Neutrophil (primary cell): ENCODE results near the gene TFDP2.

Experiments used
- H3K27ac ChIP-seq: fragments of 200-600 bp; sonication (generic); 2 replicates; pipeline ENCODE4 v1.5.1; 2016; ENCODE audit warnings: mild to moderate bottlenecking, moderate library complexity
- H3K27me3 ChIP-seq: fragments of 200-600 bp; sonication (generic); 2 replicates; pipeline ENCODE4 v1.6.0; 2016; ENCODE audit warnings: mild to moderate bottlenecking
- H3K36me3 ChIP-seq: fragments of 200-600 bp; sonication (generic); 2 replicates; pipeline ENCODE4 v1.5.1; 2017
- H3K4me1 ChIP-seq, 2 experiments: fragments of 200-600 bp in 1 of 2; sonication (generic) in 1 of 2; 1 replicate in 1 of 2; 2 replicates in 1 of 2; pipeline versions ENCODE4 v1.5.1 to v1.6.1; 2013 to 2016; ENCODE audit warnings: low read depth in 1 of 2, low read length in 1 of 2, mild to moderate bottlenecking in 1 of 2, moderate library complexity in 1 of 2; ENCODE audit not compliant: control insufficient read depth in 1 of 2, insufficient read depth in 1 of 2
- H3K4me3 ChIP-seq, 2 experiments: fragments of 200-600 bp in 1 of 2; sonication (generic) in 1 of 2; 1 replicate in 1 of 2; 2 replicates in 1 of 2; pipeline ENCODE4 v1.5.1; 2013 to 2016; ENCODE audit warnings: low read depth in 1 of 2, low read length in 1 of 2, mild to moderate bottlenecking in 1 of 2, moderate library complexity in 1 of 2
- H3K9me3 ChIP-seq: fragments of 200-600 bp; sonication (generic); 2 replicates; pipeline ENCODE4 v1.5.1; 2016
- CTCF ChIP-seq: fragments of 200-600 bp; sonication (generic); IDR thresholded peaks from 2 replicates; pipeline ENCODE4 v1.5.1; 2016; ENCODE audit warnings: antibody characterized with exemption

Gene TFDP2

GRCh38 chr3:141894524-141895176 is 254.7 kb downstream of the TFDP2 start:
- Histone ChIP-seq H3K4me3 (no peak overlapping the region), H3K9me3 (no peaks in the 10 kb centered on the region), H3K27ac (no peak overlapping the region), H3K36me3 (no peaks in the 10 kb centered on the region), H3K4me1 (no peaks in the 10 kb centered on the region), H3K27me3 (no peaks in the 10 kb centered on the region)
- TF ChIP-seq CTCF: no peak
